ENCODE results near the gene CHN1. TPM values are rescaled to one million over a fixed set of nuclear protein-coding genes. Genes with fewer than 3 reads are reported as not detected.

Gene CHN1
- total and polyA plus RNA-seq, 2 donors: 3.1 to 5.0 TPM

DNA sequence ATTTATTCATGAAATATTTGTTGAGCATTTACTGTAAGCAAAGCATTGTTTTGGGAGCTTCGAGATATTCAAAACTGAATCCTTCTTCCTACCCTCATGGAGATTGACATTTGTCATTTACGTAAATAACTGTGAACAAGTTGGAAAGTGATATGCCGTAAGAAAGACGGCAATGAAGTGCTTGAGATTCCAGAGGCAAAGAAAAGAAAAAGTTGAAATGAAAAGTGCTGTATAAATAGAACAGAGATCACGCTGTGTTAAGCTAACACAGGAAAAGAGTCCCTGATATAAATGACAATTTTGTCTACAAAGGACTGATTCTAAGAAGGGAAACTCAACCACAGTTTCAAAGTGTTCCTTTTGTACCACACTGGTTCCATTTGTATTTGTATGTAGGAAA lies 242.7 kb downstream of the CHN1 start:
- peaks cover 0 to 5% of the 10 kb centered on the region in 2 donors for H3K27me3 ChIP-seq (ENCODE audit: control insufficient read depth in 2 of 2, insufficient read depth in 1 of 2, low read length in 1 of 2)
- no peak overlapping the region for H3K4me3 ChIP-seq (ENCODE audit: low read length in 2 of 2)
- no peaks in the 10 kb centered on the region for H3K36me3 ChIP-seq (ENCODE audit: control insufficient read depth in 2 of 2, insufficient read depth in 2 of 2, low read length in 1 of 2)
- no peak for DNase-seq (ENCODE audit: low read depth in 6 of 9, low spot score in 9 of 9)
- 71% methylated on average over 5 of the region's 5 CpGs for WGBS
- H3K9me3 ChIP-seq (ENCODE audit: control insufficient read depth in 2 of 2, insufficient read depth in 1 of 2, low read length in 1 of 2): no peaks in the 10 kb centered on the region
- peaks cover 0 to 7% of the 10 kb centered on the region in 2 donors for H3K4me1 ChIP-seq (ENCODE audit: control insufficient read depth in 2 of 2, insufficient read depth in 2 of 2, low read length in 2 of 2)
- no peak overlapping the region for H3K27ac ChIP-seq (ENCODE audit: low read depth in 1 of 2, low read length in 1 of 2)

DNA sequence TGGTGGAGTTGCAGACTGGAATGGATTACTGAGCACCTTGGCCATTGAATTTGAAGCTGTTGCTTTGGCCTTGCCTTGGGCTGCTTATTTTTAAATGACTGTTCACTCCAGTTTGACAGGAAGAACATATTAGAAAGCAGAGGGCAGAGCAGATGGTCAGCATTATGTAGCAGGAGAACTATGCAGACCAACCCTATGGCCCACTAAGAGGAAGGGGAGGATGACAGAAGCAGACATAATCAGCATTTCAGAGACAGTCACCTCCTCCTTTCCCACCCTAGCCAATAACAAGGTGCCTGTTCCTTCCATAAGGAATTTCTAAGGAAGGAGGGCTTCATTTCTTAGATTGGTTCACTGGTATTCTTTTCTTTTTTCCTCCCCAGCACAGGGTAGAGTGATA lies 243.3 kb downstream of the CHN1 start:
- Histone ChIP-seq H3K4me1 (ENCODE audit: control insufficient read depth in 2 of 2, insufficient read depth in 2 of 2, low read length in 2 of 2) (peaks cover 0 to 7% of the 10 kb centered on the region in 2 donors), H3K4me3 (ENCODE audit: low read length in 2 of 2) (no peak overlapping the region), H3K27ac (ENCODE audit: low read depth in 1 of 2, low read length in 1 of 2) (no peak overlapping the region), H3K36me3 (ENCODE audit: control insufficient read depth in 2 of 2, insufficient read depth in 2 of 2, low read length in 1 of 2) (no peaks in the 10 kb centered on the region), H3K9me3 (ENCODE audit: control insufficient read depth in 2 of 2, insufficient read depth in 1 of 2, low read length in 1 of 2) (no peaks in the 10 kb centered on the region), H3K27me3 (ENCODE audit: control insufficient read depth in 2 of 2, insufficient read depth in 1 of 2, low read length in 1 of 2) (peaks cover 0 to 5% of the 10 kb centered on the region in 2 donors)
- no peak for DNase-seq (ENCODE audit: low read depth in 6 of 9, low spot score in 9 of 9)

DNA sequence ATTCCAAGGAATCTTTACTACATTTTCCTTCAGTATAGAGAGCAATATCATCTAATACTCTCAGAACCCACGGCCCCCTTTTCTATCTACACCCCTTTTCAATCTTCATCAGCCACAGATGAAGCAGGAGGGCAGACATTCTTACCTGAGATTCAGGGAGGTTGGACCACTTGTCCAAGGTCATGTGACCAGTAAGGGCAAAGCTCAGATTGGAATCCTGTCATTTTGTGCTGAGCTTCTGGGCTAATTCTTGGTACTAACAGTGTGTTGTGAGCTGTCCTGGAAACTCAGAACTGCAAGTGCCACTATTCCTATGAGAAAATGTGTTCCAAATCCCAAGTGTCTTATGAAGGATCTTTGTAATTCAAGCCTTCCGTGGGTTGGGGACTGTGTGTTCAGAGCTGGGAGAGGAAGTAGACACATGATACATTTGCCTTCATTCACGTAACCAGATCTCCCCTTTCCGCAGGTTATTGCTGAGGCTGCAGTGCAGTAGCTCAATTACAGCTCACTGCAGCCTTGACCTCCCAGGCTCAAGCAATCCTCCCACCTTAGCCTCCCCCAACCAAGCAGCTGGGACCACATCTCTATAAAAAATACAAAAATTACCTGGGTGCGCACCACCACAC lies 244.2 kb downstream of the CHN1 start:
- H3K4me3 ChIP-seq (ENCODE audit: low read length in 2 of 2): no peak overlapping the region
- H3K36me3 ChIP-seq (ENCODE audit: control insufficient read depth in 2 of 2, insufficient read depth in 2 of 2, low read length in 1 of 2): no peaks in the 10 kb centered on the region
- no peak overlapping the region for H3K27ac ChIP-seq (ENCODE audit: low read depth in 1 of 2, low read length in 1 of 2)
- peaks cover 0 to 7% of the 10 kb centered on the region in 2 donors for H3K4me1 ChIP-seq (ENCODE audit: control insufficient read depth in 2 of 2, insufficient read depth in 2 of 2, low read length in 2 of 2)
- no peaks in the 10 kb centered on the region for H3K9me3 ChIP-seq (ENCODE audit: control insufficient read depth in 2 of 2, insufficient read depth in 1 of 2, low read length in 1 of 2)
- DNase-seq (ENCODE audit: low read depth in 6 of 9, low spot score in 9 of 9): no peak
- H3K27me3 ChIP-seq (ENCODE audit: control insufficient read depth in 2 of 2, insufficient read depth in 1 of 2, low read length in 1 of 2): peaks cover 0 to 5% of the 10 kb centered on the region in 2 donors
- WGBS: 94% methylated on average over 5 of the region's 5 CpGs

DNA sequence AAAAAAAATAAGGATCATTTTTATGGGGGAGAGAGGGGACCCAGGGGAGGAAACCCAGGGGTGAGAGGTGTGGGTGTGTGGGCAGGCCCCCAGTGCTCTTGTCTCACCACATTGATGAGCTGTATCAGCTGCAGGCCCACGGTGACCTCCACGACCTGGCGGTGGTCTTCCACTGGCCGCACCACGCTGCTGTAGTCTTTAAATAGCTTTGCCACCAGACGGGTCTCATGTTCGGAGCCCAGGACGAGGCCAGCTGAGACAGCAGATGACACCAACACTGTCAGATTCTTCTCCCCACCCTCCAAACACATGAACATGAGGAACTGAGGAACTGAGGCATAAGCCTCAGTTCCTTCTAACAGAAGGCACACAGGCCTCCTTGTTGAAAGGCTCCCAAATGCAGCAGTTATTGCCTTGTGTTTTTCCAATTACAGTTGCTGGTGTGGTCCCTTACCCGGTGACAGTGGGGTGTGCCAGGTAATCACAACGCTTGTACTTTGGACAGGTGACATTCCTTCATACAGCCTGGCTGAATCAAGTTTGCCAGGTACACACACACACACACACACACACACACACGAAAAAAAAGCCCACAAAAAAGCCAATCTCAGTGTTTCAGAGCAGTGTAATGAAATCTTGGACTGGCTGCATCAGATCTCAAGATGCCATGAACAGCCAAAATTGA lies 245.7 kb downstream of the CHN1 start:
- Histone ChIP-seq H3K27ac (ENCODE audit: low read depth in 1 of 2, low read length in 1 of 2) (no peak overlapping the region), H3K9me3 (ENCODE audit: control insufficient read depth in 2 of 2, insufficient read depth in 1 of 2, low read length in 1 of 2) (no peaks in the 10 kb centered on the region), H3K4me3 (ENCODE audit: low read length in 2 of 2) (no peak overlapping the region), H3K27me3 (ENCODE audit: control insufficient read depth in 2 of 2, insufficient read depth in 1 of 2, low read length in 1 of 2) (peaks cover 0 to 2% of the 10 kb centered on the region in 2 donors), H3K4me1 (ENCODE audit: control insufficient read depth in 2 of 2, insufficient read depth in 2 of 2, low read length in 2 of 2) (peaks cover 0 to 7% of the 10 kb centered on the region in 2 donors), H3K36me3 (ENCODE audit: control insufficient read depth in 2 of 2, insufficient read depth in 2 of 2, low read length in 1 of 2) (no peaks in the 10 kb centered on the region)
- WGBS: 88% methylated on average over 11 of the region's 11 CpGs
- DNase-seq (ENCODE audit: low read depth in 6 of 9, low spot score in 9 of 9): no peak

DNA sequence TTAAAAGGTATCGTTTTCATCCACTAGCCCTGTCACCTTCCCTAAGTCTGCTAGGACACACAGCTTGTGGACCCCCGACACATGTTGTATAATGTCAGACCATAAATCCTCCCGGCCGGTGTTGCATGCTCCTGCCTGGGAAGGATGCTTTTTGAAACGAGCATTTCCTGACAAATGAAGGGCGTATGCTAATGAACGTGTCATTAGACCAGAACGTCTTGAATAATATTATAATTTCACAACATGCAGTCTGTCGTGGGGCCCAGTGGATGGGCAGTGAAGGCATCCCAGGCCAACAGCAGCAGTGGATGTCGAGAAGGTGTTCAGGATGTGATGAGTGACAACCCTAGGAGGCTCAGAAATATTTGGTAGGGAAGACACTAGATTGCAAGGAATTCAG lies 248.4 kb downstream of the CHN1 start:
- H3K36me3 ChIP-seq (ENCODE audit: control insufficient read depth in 2 of 2, insufficient read depth in 2 of 2, low read length in 1 of 2): no peaks in the 10 kb centered on the region
- H3K27me3 ChIP-seq (ENCODE audit: control insufficient read depth in 2 of 2, insufficient read depth in 1 of 2, low read length in 1 of 2): no peaks in the 10 kb centered on the region
- H3K27ac ChIP-seq (ENCODE audit: low read depth in 1 of 2, low read length in 1 of 2): no peak overlapping the region
- no peaks in the 10 kb centered on the region for H3K9me3 ChIP-seq (ENCODE audit: control insufficient read depth in 2 of 2, insufficient read depth in 1 of 2, low read length in 1 of 2)
- DNase-seq (ENCODE audit: low read depth in 6 of 9, low spot score in 9 of 9): no peak
- 82% methylated on average over 10 of the region's 10 CpGs for WGBS
- H3K4me3 ChIP-seq (ENCODE audit: low read length in 2 of 2): no peak overlapping the region
- no peaks in the 10 kb centered on the region for H3K4me1 ChIP-seq (ENCODE audit: control insufficient read depth in 2 of 2, insufficient read depth in 2 of 2, low read length in 2 of 2)

DNA sequence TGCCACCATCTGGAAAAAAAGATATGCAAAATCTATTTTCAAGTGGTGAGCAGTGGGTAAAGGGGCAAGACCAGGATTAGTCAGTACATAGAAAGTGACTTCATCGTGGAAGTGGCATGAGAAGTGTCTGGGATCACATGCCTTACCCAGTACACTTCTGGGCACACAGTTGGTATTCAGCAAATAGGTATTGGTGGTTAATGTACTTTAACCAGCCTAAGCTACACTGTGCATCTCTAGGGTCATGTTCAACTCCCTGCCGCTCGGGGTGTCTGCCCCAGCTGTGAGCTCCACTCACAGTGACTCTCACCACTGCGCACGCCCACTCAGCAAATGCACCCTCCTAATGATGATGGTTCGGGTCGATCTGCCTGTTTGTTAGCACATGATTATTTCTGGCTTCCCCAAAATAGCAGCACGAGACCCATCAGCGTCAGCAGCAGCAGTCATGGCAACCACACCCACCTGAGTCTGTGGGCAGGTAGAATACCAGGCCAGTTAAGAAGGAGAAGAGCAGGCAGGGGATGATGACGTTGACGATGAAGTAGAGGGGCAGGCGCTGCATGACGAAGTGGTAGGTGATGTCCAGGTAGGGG lies 252.0 kb downstream of the CHN1 start:
- WGBS: 95% methylated on average over 13 of the region's 13 CpGs
- Histone ChIP-seq H3K4me3 (ENCODE audit: low read length in 2 of 2) (no peak overlapping the region), H3K9me3 (ENCODE audit: control insufficient read depth in 2 of 2, insufficient read depth in 1 of 2, low read length in 1 of 2) (no peaks in the 10 kb centered on the region), H3K27me3 (ENCODE audit: control insufficient read depth in 2 of 2, insufficient read depth in 1 of 2, low read length in 1 of 2) (peaks cover 0 to under 1% of the 10 kb centered on the region in 2 donors), H3K4me1 (ENCODE audit: control insufficient read depth in 2 of 2, insufficient read depth in 2 of 2, low read length in 2 of 2) (no peaks in the 10 kb centered on the region), H3K36me3 (ENCODE audit: control insufficient read depth in 2 of 2, insufficient read depth in 2 of 2, low read length in 1 of 2) (no peaks in the 10 kb centered on the region), H3K27ac (ENCODE audit: low read depth in 1 of 2, low read length in 1 of 2) (no peak overlapping the region)
- no peak for DNase-seq (ENCODE audit: low read depth in 6 of 9, low spot score in 9 of 9)

DNA sequence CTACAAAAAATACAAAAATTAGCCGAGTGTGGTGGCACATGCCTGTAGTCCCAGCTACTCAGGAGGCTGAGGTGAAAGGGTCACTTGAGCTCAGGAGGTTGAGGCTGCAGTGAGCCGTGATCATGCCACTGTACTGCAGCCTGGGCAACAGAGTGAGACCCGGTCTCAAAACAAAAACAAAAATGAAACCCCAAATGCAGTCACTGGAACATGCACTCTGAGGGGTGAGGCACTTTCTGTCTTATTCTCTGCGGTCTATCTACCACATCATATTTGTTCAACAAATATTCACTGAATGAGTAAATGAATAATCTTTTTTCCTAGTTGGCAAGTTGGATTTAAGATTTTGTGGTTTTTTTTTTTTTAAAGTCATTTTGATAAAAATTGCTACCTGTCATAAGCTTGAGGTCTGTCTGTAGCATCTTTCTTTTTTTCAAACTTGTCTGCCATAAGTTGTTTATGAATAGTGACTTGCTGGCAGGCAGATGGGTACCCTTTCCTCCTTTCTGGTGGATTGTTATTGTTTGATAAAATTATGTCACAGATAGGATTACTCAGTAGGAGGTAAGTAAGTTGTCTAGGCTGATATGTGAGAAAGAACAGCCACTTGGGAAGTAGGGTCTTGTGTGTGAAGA lies 252.7 kb downstream of the CHN1 start:
- no peaks in the 10 kb centered on the region for H3K36me3 ChIP-seq (ENCODE audit: control insufficient read depth in 2 of 2, insufficient read depth in 2 of 2, low read length in 1 of 2)
- WGBS: 92% methylated on average over 4 of the region's 4 CpGs
- no peaks in the 10 kb centered on the region for H3K4me1 ChIP-seq (ENCODE audit: control insufficient read depth in 2 of 2, insufficient read depth in 2 of 2, low read length in 2 of 2)
- DNase-seq (ENCODE audit: low read depth in 6 of 9, low spot score in 9 of 9): no peak
- H3K27ac ChIP-seq (ENCODE audit: low read depth in 1 of 2, low read length in 1 of 2): no peak overlapping the region
- no peak overlapping the region for H3K4me3 ChIP-seq (ENCODE audit: low read length in 2 of 2)
- H3K27me3 ChIP-seq (ENCODE audit: control insufficient read depth in 2 of 2, insufficient read depth in 1 of 2, low read length in 1 of 2): peaks cover 0 to 4% of the 10 kb centered on the region in 2 donors
- H3K9me3 ChIP-seq (ENCODE audit: control insufficient read depth in 2 of 2, insufficient read depth in 1 of 2, low read length in 1 of 2): no peaks in the 10 kb centered on the region

DNA sequence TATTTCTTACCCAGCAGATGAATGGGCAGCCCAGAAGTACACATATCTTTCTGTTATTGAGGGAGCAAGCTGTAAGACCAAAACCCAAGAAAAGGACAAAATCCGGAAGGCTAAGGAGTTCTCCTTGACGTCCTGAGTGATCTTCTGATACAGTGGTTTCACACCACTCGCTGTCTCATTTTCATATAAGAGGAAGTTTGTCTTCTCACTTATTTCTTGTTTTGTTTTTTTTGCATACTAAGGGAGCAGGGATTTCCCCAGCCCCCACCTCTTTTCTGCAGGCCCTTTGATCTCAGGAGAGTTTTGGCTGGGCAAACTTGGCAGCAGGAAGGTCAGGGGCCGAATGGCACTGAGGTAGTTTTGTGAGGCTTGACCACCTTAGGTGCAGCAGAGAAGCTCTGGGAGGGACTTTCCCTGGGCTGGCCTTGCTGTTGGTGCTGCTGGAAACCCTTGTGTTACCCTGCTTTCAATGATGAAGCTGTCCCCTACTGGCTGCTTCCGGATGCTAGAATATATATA lies 254.2 kb downstream of the CHN1 start:
- H3K36me3 ChIP-seq (ENCODE audit: control insufficient read depth in 2 of 2, insufficient read depth in 2 of 2, low read length in 1 of 2): no peaks in the 10 kb centered on the region
- peaks cover 2 to 6% of the 10 kb centered on the region in 2 donors for H3K27me3 ChIP-seq (ENCODE audit: control insufficient read depth in 2 of 2, insufficient read depth in 1 of 2, low read length in 1 of 2)
- H3K4me3 ChIP-seq (ENCODE audit: low read length in 2 of 2): no peak overlapping the region
- H3K27ac ChIP-seq (ENCODE audit: low read depth in 1 of 2, low read length in 1 of 2): no peak overlapping the region
- peak in 2 of 9 donors; percentile 17 to 39 for DNase-seq (ENCODE audit: low read depth in 6 of 9, low spot score in 9 of 9)
- no peaks in the 10 kb centered on the region for H3K4me1 ChIP-seq (ENCODE audit: control insufficient read depth in 2 of 2, insufficient read depth in 2 of 2, low read length in 2 of 2)
- no peaks in the 10 kb centered on the region for H3K9me3 ChIP-seq (ENCODE audit: control insufficient read depth in 2 of 2, insufficient read depth in 1 of 2, low read length in 1 of 2)
- WGBS: 76% methylated on average over 5 of the region's 5 CpGs

DNA sequence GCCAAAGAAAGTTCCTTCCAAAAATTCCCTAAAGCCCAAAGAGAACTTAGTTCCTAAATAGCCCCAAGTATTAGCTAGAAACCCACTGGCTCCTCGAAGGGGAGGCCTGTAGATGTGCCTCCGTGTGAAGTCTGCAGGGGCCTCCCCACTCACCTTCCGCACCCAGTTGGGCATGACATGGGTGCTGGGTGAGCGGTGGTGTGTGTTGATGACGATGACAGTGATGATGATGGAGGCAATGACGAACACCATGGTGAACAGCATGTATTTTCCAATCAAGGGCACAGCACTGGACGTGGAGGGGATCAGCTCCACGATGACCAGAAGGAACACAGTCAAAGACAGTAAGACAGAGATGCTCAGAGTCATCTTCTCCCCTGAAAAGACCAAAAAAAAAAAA lies 255.4 kb downstream of the CHN1 start:
- H3K27ac ChIP-seq (ENCODE audit: low read depth in 1 of 2, low read length in 1 of 2): no peak overlapping the region
- no peaks in the 10 kb centered on the region for H3K4me1 ChIP-seq (ENCODE audit: control insufficient read depth in 2 of 2, insufficient read depth in 2 of 2, low read length in 2 of 2)
- H3K27me3 ChIP-seq (ENCODE audit: control insufficient read depth in 2 of 2, insufficient read depth in 1 of 2, low read length in 1 of 2): peaks cover 2 to 6% of the 10 kb centered on the region in 2 donors
- WGBS: 93% methylated on average over 8 of the region's 8 CpGs
- DNase-seq (ENCODE audit: low read depth in 6 of 9, low spot score in 9 of 9): no peak
- H3K9me3 ChIP-seq (ENCODE audit: control insufficient read depth in 2 of 2, insufficient read depth in 1 of 2, low read length in 1 of 2): no peaks in the 10 kb centered on the region
- H3K4me3 ChIP-seq (ENCODE audit: low read length in 2 of 2): no peak overlapping the region
- H3K36me3 ChIP-seq (ENCODE audit: control insufficient read depth in 2 of 2, insufficient read depth in 2 of 2, low read length in 1 of 2): no peaks in the 10 kb centered on the region

Measured in thymus (tissue), 11 donors.